Activated effector memory CD4-positive, alpha-beta T cell treated with anti-CD3 and anti-CD28 coated beads, Interleukin-2, amount 50 U/mL, for 16 hours (primary cell): ENCODE measurements around the gene GALNT17.

Experiments used
- DNase-seq: peaks from one replicate; pipeline ENCODE4 v3.0.0-alpha.2; 2020

Gene GALNT17

GRCh38 chr7:71645836-71646235 is 513.9 kb downstream of the GALNT17 start:
- DNase-seq: no peak

DNA sequence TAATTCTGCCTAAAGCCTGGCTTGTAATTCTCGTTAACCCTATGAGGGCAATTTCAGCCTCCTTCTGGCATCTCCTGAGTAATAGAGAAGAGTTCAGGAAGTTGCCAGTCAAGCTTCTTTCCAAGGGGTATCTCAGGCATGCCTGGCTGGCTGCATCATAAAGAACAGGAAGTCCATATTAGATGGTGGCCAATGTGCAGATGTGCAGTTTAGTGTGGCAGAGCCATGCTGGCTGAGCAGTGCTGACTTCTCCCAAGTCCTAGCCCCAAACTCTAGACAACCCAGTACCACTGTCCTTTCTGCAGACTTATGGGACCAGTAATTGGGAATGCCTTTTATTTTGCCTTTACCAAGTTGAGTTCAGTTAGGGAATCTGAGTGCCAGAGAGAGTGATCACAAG is 517.9 kb downstream of the GALNT17 start:
- no peak for DNase-seq

DNA sequence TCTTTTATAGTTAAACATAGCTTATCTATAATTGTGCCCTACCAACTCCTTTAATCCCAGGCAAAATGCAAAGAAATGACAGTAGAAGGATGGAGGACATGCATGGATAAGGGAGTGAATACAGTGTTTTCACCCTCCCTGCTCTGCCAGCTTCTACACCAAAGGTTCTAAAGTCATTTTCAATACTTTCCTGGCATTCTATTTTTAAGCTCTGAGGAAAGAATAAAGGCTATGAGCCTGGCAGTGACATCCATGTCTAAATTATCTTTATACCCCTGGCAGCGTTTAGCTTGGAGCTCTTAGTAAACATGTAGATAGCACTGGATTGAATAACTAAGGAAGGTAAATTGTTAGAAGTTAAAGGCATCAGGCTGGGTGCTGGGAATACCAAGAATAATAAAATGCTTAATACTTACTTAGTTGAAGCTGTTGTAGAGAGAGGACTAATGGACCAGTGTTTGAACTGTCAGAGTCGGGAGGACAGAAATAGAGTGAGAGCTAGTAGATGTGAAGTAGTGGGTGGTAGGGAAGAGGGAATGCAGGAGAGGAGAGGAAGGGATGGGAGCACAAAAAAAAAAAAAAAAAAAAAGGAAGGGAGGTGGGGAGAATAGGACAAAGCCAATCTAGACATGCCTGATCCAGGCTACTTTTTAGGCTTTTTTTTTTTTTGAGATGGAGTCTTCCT is 518.9 kb downstream of the GALNT17 start:
- no peak for DNase-seq

DNA sequence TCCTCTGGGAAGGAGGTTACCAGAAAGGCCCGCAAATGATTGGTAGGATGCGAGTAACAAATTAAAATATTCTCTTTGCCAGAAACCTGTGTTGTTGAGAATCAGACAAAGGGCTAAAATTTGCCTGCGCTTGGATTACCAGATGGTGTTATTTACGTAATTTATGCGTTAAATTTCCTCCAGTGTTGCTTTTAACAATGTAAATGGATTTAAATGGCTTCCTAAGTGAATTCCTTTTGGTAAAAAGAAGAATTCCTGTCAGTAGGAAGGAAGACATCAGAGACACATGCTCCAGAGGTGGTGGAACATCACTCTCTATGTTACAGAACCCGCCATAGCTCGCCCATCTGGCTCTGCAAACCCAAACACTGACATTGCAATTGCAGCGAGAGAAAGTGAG is 520.6 kb downstream of the GALNT17 start:
- no peak for DNase-seq

DNA sequence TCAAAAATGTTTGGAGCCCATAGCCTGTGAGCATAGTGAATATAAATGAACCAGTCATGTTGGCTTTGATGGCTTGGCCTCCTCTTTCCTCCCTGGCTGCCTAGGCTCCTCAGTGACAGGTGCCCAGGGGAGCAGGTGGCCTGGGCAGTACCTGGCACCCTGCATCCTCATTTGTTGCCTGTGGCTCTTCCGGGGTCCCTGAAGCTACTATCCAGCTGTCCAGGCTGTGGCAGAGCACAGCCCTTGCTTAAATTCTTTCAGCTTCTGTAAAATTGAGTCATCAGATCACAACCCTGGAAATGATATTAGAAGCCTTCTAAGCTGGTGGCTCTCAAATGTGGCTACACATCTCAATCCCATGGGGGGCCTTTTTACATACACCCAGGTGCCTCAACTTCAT is 525.4 kb downstream of the GALNT17 start:
- DNase-seq: no peak

DNA sequence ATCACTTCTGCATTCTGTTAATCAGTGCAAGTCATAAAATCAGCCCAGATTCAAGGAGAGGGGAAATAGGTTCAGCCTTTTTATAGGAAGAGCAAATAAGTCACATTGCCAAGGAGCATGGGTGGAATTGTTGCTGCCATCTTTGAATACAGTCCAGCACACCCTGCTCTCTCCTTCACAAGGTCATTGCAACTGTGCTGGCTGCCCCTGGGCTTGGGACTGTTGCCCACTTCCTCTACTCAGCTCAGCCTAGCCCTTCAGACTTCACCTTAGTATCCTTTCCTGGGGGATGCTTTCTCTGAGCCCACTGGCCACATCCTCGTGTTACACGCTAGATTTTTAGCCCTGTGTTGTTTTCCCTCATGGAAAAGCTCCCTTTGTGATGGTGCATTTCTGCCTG is 527.7 kb downstream of the GALNT17 start:
- DNase-seq: no peak

- DNase-seq: no peak
Measured at GRCh38 chr7:71661671-71662224, 529.8 kb downstream of the GALNT17 start.

GRCh38 chr7:71665716-71666115 is 533.8 kb downstream of the GALNT17 start:
- no peak for DNase-seq

- no peak for DNase-seq
Measured at GRCh38 chr7:71668572-71668971, 536.6 kb downstream of the GALNT17 start.

GRCh38 chr7:71679480-71679879 is 547.5 kb downstream of the GALNT17 start:
- DNase-seq: no peak

DNA sequence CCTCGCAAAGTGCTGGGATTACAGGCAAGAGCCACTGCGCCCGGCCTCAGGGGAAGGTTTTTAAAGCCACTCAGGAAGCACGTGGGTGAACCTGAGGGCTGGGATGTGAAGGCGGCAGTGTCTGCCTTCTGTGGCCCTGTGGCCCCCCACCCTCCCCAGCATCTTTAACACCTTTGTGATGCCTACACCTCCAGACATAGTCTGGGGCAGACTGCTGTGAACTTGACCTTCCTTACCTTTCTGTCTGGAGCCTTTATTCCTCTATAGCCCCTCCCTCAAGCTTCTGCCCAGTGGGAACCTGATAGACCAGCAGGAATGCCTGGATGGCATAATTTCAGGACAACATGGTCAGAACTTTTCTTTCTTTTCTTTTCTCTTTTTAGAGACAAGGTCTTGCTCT is 550.2 kb downstream of the GALNT17 start:
- DNase-seq: no peak

DNA sequence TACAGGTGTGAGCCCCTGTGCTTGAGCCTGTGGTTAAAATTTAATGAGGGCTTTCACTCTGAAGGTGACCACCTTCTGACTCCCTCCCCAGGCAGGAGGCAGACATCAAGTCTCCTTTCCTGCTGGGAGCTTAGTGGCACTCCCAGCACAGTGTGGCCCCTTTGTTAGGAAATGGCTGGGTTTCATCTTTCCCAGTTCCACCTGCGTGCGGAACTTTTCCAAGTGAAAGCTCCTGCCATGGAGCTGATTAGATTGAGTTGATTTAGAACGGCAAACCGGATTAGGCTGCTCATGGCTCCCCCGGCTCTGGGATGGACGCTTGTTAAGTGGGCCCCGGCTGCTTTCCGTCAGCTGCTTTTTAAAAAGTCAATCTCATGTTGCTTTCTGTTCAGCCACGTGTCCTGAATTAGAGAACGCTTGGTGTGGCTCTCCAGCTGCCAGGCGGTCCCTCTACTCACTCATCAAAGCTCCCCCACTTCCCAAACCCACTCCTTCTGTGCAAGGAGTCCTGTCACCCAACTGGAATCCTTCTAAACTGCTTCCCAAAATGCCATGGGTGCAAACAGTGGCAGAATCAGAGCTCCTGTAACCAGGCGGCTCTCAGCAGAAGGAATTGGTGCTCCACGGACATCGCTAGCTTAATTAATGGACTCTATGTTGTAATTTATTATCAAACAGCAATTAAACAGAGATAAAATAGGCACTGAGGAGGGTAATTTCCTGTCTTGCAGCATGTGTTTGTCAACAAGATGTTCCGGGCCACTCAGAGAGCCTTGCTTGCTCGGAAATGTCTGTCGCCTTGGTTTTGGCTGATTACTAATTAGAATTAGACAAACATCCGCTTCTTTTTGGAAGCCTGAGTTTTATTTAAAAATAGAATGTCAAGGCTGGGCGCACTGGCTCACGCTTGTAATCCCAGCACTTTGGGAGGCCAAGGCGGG is 551.2 kb downstream of the GALNT17 start:
- DNase-seq: no peak

DNA sequence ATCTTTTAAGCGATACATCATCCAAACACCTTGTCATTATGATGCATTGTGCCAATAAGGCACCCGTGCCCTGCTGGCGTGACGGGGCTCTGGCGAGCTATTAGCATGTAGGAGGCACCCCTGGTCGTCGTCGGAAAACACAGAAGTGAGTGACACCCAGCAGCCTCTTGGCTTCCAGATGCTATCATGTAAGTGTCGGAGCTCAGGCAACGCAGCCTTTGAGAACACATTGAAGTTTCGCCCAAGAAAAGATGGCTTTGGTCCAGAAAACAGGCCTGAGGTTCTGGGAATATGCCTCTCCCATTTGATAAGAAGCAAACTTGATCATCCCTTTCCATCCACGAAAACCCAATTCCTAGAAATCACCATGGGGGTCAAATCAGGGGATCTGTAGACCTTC is 555.3 kb downstream of the GALNT17 start:
- DNase-seq: no peak

DNA sequence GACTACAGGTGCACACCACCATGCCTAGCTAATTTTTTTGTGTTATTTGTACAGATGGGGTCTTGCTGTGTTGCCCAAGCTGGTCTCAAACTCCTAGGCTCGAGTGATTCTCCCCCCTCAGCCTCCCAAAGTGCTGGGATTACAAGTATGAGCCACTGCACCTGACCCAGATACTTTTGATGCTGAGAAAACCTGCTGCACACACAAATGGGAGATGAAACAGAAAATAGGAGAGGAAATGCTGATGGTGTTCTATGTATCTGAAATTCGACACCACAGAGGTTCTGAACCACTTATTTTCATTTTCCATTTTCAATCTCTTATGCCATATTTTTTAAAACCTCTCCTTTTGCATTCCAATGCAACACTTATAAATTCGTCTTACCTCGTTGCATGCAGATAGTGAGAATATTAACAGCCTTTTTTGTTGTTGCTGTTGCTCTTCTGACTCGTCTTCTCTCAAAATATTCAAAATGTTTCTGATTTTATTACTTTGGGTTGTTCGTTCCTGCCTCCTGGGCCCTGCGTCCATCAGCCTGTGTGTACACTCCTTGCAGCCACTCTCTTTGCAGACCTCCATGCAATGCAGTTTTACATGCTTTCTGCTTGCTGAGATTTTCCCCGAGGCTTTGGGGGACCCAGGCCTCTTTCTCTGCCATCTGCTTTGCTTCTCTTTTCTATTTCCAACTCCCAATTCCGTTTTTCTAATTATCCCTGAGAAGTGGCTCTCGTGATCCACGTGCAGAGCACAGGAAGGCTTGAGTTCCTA is 556.1 kb downstream of the GALNT17 start:
- no peak for DNase-seq

DNA sequence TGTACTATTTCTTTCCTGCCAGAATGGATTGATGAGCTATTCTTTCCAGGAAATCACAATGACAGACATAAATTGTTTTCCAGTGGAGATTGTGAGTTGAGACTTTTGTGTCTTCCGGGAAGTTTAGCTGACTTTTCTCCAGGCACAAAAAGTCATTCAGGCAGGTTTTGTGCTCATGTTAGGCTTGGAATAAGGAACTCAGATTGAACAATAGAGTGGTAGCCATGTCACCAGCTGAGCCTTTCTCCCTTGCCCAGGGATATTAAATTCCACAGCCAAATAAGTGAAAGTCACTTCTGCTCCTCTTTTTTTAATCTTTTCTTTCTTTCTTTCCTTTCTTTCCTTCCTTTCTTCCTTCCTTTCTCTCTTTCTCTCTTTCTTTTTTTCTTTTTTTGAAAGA is 559.6 kb downstream of the GALNT17 start:
- DNase-seq: no peak

DNA sequence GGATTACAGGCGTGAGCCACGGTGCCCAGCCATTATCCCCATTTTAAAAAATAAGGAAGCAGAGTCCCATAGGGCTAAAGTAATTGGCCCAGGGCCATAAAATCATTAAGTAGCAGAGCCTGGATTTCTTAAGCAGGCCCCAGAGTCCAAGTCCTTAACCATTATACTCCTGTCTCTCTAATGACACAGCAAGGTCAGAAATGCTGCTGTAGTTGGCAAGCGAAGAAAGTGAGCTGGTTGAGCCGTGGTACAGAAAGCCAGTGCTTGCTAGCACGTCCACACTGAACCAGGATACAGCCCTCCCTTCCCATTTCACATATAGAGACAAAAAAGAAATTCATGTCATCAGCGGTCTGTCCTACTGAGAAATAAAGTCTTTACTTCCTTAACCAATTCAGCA is 562.7 kb downstream of the GALNT17 start:
- DNase-seq: no peak

DNA sequence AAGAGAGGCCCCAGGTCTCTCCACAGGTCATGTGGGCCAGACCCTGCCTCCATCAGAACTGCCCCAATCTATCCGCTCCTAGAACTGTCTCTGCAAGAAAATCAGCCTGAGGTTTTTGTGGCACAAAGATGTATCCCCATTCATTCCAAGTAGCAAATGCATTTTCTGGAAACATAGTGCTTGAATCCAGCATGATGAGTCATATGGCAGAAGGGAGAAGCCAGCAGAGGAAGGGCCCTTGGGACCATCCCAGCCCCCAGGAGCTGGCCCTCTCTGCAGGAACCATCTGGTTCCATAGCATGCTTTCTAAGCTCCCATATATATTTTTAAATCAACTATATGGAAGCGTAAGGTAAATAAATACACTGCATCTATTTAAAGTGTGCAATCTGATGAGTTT is 563.2 kb downstream of the GALNT17 start:
- DNase-seq: no peak

GRCh38 chr7:71696511-71696910 is 564.6 kb downstream of the GALNT17 start:
- DNase-seq: no peak

DNA sequence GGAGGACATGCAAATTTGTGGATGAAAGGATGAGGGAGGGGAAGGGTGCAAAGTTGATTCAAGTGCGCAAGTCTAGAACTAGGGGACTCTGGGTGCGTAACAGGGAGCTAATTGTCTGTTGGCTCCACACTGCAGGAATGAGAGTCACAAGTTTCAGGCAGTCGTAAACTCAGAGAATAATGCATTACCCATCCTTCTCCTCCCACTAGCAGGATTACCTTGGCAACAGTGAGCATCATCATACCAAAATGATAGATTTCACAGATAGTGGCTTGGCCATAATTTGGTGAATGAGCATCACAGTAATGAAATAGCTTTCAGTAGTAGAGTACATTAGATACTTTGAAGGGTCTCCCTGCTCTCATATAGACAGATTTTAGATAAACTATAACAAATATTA is 565.5 kb downstream of the GALNT17 start:
- no peak for DNase-seq

- DNase-seq: no peak
Measured at GRCh38 chr7:71705217-71705616, 573.3 kb downstream of the GALNT17 start.

DNA sequence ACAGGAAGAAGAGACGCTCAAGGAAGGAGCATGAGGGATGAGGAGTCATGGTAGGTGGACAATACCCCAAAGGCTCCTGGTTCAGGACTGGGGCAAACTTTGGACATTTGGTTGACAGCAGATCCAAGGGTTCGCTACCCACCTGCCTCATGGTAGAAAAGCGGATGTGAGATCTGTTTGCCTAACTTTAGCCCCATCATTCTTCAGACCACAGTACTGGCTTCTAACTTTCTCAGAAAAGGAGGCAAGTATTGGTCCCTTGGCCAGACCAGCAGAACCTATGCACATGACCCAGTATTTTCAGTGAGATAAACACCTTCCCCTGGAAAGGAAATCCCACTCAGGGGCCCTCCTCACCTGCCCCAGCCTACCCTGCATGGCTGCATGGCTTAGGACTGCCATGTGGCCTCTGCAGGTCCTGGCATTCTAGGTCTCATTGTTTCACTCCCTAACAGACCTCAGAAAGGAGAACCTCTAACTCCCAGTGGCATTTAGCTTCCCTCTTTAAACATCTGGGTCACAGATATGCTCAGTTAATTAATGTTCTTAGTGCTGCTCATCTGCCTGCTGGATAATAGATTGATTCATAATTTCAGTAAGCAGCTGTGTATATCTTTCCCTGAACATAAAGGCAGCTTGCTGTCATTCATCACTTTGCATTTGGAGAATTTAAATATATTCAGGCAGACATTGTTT is 574.1 kb downstream of the GALNT17 start:
- no peak for DNase-seq

DNA sequence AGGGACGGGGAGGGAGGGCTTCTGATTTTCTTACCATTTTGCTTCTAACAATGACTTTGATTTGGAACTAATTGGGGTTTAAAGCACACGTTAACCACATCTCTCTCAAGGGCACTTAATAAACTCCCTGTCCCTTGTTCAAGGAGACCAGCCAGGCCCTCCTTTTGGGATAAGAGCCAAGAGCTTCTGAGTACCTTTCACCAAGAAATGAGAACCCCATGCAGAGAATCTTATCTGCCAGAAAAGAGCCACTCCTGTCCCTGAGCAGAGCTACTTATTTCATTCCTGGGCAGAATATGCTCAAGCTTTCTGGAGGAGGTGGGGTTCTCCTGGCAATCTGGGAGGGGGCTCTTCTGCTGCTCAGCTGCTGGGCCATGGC is 574.6 kb downstream of the GALNT17 start:
- no peak for DNase-seq

GRCh38 chr7:71707041-71707440 is 575.1 kb downstream of the GALNT17 start:
- DNase-seq: no peak
